ENCODE data around the gene C1S.
"Not testable (repeated sequence)": the region's sequence is repeated elsewhere in the genome, so short reads cannot be mapped to it uniquely, and the experiment has no call there.

- TF ChIP-seq POLR2A, CTCF, EP300, POLR2AphosphoS5 (IDR thresholded peaks at IDR 0.05): not testable (repeated sequence)
These were observed 4.8 kb upstream of the C1S start for GRCh38 chr12:7055736-7056135.
